HepG2 (cell line): Measurements from ENCODE around the gene GTF3A. TPM values are rescaled to one million over a fixed set of nuclear protein-coding genes. Genes with fewer than 3 reads are reported as not detected.

Experiments
- ATAC-seq: fragments of 200-7000 bp; cut with Tn5 transposase; 3 replicates; pipeline ENCODE4 v1.9.1; 2020; ENCODE audit warnings: mild to moderate bottlenecking, moderate library complexity
- BruUV-seq: library from RNA; stranded (reverse); fragments of 400-500 nt; replicated peaks from 2 replicates; lab custom pipeline; 2021; lab: Mats Ljungman, UMichigan
- CTCF ChIA-PET: fragments of 300-600 bp; formaldehyde crosslinking; extraction: SDS; loops from one replicate; lab custom pipeline; 2021; ENCODE audit warnings: low total read pairs, inconsistent platforms, low intra/inter-chr PET ratio; lab: Yijun Ruan, JAX
- POLR2A ChIA-PET: fragments of 350-600 bp; sonication (Branson Sonifier 250); formaldehyde crosslinking; loops from one replicate; lab custom pipeline; 2020; ENCODE audit warnings: antibody characterized with exemption, inconsistent platforms; lab: Yijun Ruan, JAX
- DNase-seq: peaks from one replicate; pipeline ENCODE4 v3.0.0-alpha.2; 2015; ENCODE audit warnings: low spot score
- FAIRE-seq: peaks from 3 replicates; lab custom pipeline; 2011; peaks lifted over from hg19 to GRCh38; lab: Jason Lieb, UNC
- H2AFZ ChIP-seq: one replicate; pipeline ENCODE4 v1.6.1; 2011; ENCODE audit warnings: low read length, inconsistent platforms
- H3K27ac ChIP-seq: fragments of 300-600 bp; 3 replicates; pipeline ENCODE4 v1.8.0; 2011; ENCODE audit warnings: mixed run types, mild to moderate bottlenecking, mixed read lengths, low read length, inconsistent platforms; ENCODE audit not compliant: insufficient read depth; ENCODE audit errors: extremely low read length
- H3K27me3 ChIP-seq, 2 experiments: fragments of 200-600 bp in 1 of 2; 2 replicates in 1 of 2; 3 replicates in 1 of 2; pipeline versions ENCODE4 v1.6.0 to v1.8.0; 2011; ENCODE audit warnings: low read length in 2 of 2, mild to moderate bottlenecking in 2 of 2, moderate library complexity in 2 of 2, inconsistent platforms in 1 of 2; ENCODE audit not compliant: insufficient read depth in 2 of 2, control insufficient read depth in 1 of 2
- H3K36me3 ChIP-seq, 2 experiments: fragments of 200-600 bp in 1 of 2; replicated peaks in 1 of 2; 2 replicates in 1 of 2; 3 replicates in 1 of 2; pipeline versions ENCODE4 v1.5.1 to v1.8.0; 2011; ENCODE audit warnings: low read length in 2 of 2, inconsistent platforms in 1 of 2; ENCODE audit not compliant: insufficient read depth in 2 of 2, control insufficient read depth in 1 of 2
- H3K4me1 ChIP-seq: 2 replicates; pipeline ENCODE4 v1.5.1; 2012; ENCODE audit warnings: low read length, inconsistent platforms; ENCODE audit not compliant: insufficient read depth
- H3K4me2 ChIP-seq: 2 replicates; pipeline ENCODE4 v1.6.0; 2011; ENCODE audit warnings: low read depth, low read length, inconsistent platforms
- H3K4me3 ChIP-seq, 3 experiments: fragments of 200-600 bp in 1 of 3; sonication (generic), shearing (Covaris generic) in 1 of 3; replicated peaks in 1 of 3; 2 replicates each; pipeline ENCODE4 v1.5.1; 2011 to 2016; ENCODE audit warnings: low read length in 3 of 3, inconsistent platforms in 2 of 3, low read depth in 2 of 3, mild to moderate bottlenecking in 2 of 3, control low read depth in 1 of 3, mixed read lengths in 1 of 3; ENCODE audit not compliant: insufficient read depth in 1 of 3
- H3K79me2 ChIP-seq: one replicate; pipeline ENCODE4 v1.6.1; 2011; ENCODE audit warnings: low read length, inconsistent platforms; ENCODE audit not compliant: insufficient read depth
- H3K9ac ChIP-seq: 2 replicates; pipeline ENCODE4 v1.6.0; 2011; ENCODE audit warnings: mild to moderate bottlenecking, low read depth, low read length, inconsistent platforms; ENCODE audit not compliant: insufficient read depth
- H3K9me3 ChIP-seq: 2 replicates; pipeline ENCODE4 v1.5.1; 2012; ENCODE audit warnings: mild to moderate bottlenecking, low read length
- H4K20me1 ChIP-seq: 2 replicates; pipeline ENCODE4 v1.6.0; 2011; ENCODE audit warnings: inconsistent platforms, mild to moderate bottlenecking, low read length, moderate library complexity; ENCODE audit not compliant: insufficient read depth
- BRD4 ChIP-seq: sonication (generic); formaldehyde crosslinking; IDR thresholded peaks from 2 replicates; pipeline ENCODE4 v1.4.0; 2020; ENCODE audit warnings: missing genetic modification reagents
- DR1 ChIP-seq: sonication (generic); formaldehyde crosslinking; IDR thresholded peaks from 2 replicates; pipeline ENCODE4 v1.8.0; 2021; ENCODE audit warnings: mild to moderate bottlenecking, missing genetic modification reagents, inconsistent platforms
- HOXD1 ChIP-seq: sonication (generic); formaldehyde crosslinking; IDR thresholded peaks from 2 replicates; pipeline ENCODE4 v1.5.0; 2020; ENCODE audit warnings: missing genetic modification reagents
- NR2F6 ChIP-seq, 2 experiments: IDR thresholded peaks; 2 replicates each; pipeline ENCODE4 v1.6.1; 2016; ENCODE audit warnings: antibody characterized with exemption in 1 of 2, mild to moderate bottlenecking in 1 of 2
- POGZ ChIP-seq: sonication (generic); formaldehyde crosslinking; IDR thresholded peaks from 2 replicates; pipeline ENCODE4 v1.4.0; 2020; ENCODE audit warnings: mild to moderate bottlenecking, missing genetic modification reagents
- REPIN1 ChIP-seq: sonication (generic); formaldehyde crosslinking; IDR thresholded peaks from 2 replicates; pipeline ENCODE4 v1.8.0; 2022; ENCODE audit warnings: missing genetic modification reagents, low read depth, mild to moderate bottlenecking, borderline replicate concordance
- THAP11 ChIP-seq: IDR thresholded peaks from 2 replicates; pipeline ENCODE4 v1.6.1; 2016; ENCODE audit warnings: missing biosample characterization, missing genetic modification reagents
- U2AF2 ChIP-seq: fragments of 200-400 bp; formaldehyde crosslinking; IDR thresholded peaks from 2 replicates; pipeline ENCODE4 v1.6.1; 2017; ENCODE audit warnings: low read depth, mild to moderate bottlenecking, low read length
- ZBTB25 ChIP-seq: IDR thresholded peaks from 2 replicates; pipeline ENCODE4 v1.6.1; 2018; ENCODE audit warnings: missing genetic modification reagents
- ZEB1 ChIP-seq: IDR thresholded peaks from 2 replicates; pipeline ENCODE4 v1.6.1; 2012; ENCODE audit warnings: mild to moderate bottlenecking, low read depth, inconsistent platforms; ENCODE audit not compliant: insufficient replicate concordance
- ZFX ChIP-seq: sonication (generic); formaldehyde crosslinking; IDR thresholded peaks from 2 replicates; pipeline ENCODE4 v1.4.0; 2020; ENCODE audit warnings: mild to moderate bottlenecking, low read depth, missing genetic modification reagents, moderate library complexity
- ZNF101 ChIP-seq: sonication (generic); formaldehyde crosslinking; IDR thresholded peaks from 2 replicates; pipeline ENCODE4 v1.4.0; 2020; ENCODE audit warnings: mild to moderate bottlenecking, low read depth, missing genetic modification reagents, borderline replicate concordance
- ZNF280D ChIP-seq: sonication (generic); formaldehyde crosslinking; IDR thresholded peaks from 2 replicates; pipeline ENCODE4 v1.5.1; 2020; ENCODE audit warnings: mild to moderate bottlenecking, missing genetic modification reagents
- ZNF441 ChIP-seq: sonication (generic); formaldehyde crosslinking; IDR thresholded peaks from 2 replicates; pipeline ENCODE4 v1.7.0; 2021; ENCODE audit warnings: missing genetic modification reagents, borderline replicate concordance
- ZNF703 ChIP-seq: sonication (generic); formaldehyde crosslinking; IDR thresholded peaks from 2 replicates; pipeline ENCODE4 v1.5.1; 2020; ENCODE audit warnings: missing genetic modification reagents, mild to moderate bottlenecking, moderate library complexity, borderline replicate concordance
- WGBS: methylation state at CpG from one replicate; pipeline ENCODE4 v1.1.6; 2017; ENCODE audit warnings: low lambda C conversion rate; 5-methylcytosine and 5-hydroxymethylcytosine counted together
- in situ Hi-C: cut with HindIII; loops from 2 replicates; pipeline ENCODE4 v1.10.0; 2017; ENCODE audit warnings: low pct_unique_long_range_greater_than_20kb; ENCODE audit not compliant: extremely low pct_ligation_motif_present
- intact Hi-C: fragments of 100-400 bp; cut with micrococcal nuclease; formaldehyde crosslinking; loops from one replicate; pipeline ENCODE4 v1.10.0; 2022; ENCODE audit not compliant: unreplicated experiment
- polyA plus RNA-seq, 8 experiments: library from polyadenylated mRNA; depleted of rRNA in 3 of 8; stranded (reverse) in 7 of 8; unstranded in 1 of 8; fragments of >200 nt; fragmentation: Illumina TruSeq in 4 of 8; extraction: Trizol in 4 of 8; gene quantifications; 2 replicates each; pipeline versions ENCODE4 v1.2.1 to v1.2.3, GENCODE V29; 2011 to 2016; ENCODE audit warnings: low read depth in 4 of 8, missing spikeins in 1 of 8, mixed read lengths in 1 of 8; ENCODE audit not compliant: insufficient read depth in 1 of 8
- total RNA-seq, 5 experiments: library from RNA; depleted of rRNA; stranded (reverse); fragments of >200 nt; fragmentation: Illumina TruSeq; extraction: Trizol; gene quantifications; 2 replicates each; pipeline ENCODE4 v1.2.3, GENCODE V29; 2016; ENCODE audit warnings: low read depth in 1 of 5
- TF ChIP-seq, protein P1 (sequence below): sonication (generic); formaldehyde crosslinking; IDR thresholded peaks from 2 replicates; pipeline ENCODE4 v1.8.1; 2022; ENCODE audit warnings: low read depth, mild to moderate bottlenecking, missing genetic modification reagents

The GTF3A gene
- total and polyA plus RNA-seq, 2 of the 13 experiments (the other 11 are each of a cell fraction or from before 2014, with no cell fraction given): 42.1 to 176 TPM

DNA sequence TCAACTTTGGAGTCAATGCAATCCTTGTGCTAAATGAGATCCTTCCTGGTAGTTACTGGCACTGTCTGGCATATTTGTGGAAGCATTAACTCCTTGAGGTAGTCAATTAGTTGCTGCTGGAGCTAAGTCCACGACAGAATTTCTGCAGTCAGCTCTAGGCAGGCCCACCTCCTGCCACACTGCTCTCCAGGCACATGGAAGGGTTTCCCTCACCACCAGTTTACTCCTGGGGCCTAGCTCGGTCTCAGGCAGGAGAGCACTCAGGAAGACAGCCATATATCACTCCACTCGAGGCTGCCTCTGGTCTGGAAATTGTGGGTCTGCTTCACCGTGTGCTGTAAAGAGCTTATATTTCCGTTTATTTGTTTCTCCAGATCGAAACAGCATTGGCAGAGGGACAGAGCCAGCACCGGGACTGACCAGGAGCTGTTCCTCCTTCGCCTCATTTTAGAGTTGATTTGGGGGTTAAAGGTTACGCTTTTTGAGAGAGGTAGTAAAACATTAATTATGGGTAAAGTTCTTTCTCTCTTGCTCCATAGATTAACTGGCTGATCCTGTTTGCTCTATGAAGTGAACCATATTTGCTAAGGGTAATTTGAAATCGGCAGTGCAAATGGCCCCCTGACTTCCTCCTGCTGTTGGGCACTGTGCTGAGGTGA lies 20.6 kb upstream of the GTF3A start:
- Histone ChIP-seq H3K27ac (peak overlapping the region; percentile 91), H3K4me1 (peaks cover 65% of the 10 kb centered on the region), H2AFZ (peak overlapping the region; percentile 62), H3K79me2 (no peaks in the 10 kb centered on the region), H3K9ac (peak overlapping the region; percentile 64), H3K36me3 (no peaks in the 10 kb centered on the region), H4K20me1 (no peaks in the 10 kb centered on the region), H3K9me3 (no peaks in the 10 kb centered on the region), H3K4me2 (peak overlapping the region; percentile 68), H3K4me3 (peak overlapping the region in 2 of 3 experiments; percentile 30 to 53; a peak in 4 of 6 replicates), H3K27me3 (no peaks in the 10 kb centered on the region)
- intact Hi-C loops (loop anchor here (1.0 kb wide), 1 partner anchor 21 kb away; no protein-coding TSS in a partner anchor), in situ Hi-C loops (no loop called here)
- WGBS: 0% methylated on average over 8 of the region's 10 CpGs
- POLR2A ChIA-PET: interaction anchor here (0.6 to 3.6 kb wide), 13 partner anchors 9 to 734 kb away, joined by 3 to 38 read pairs (median 4); partner anchors contain the start of genes GTF3A, LNX2, MTIF3 and RASL11A
- CTCF ChIA-PET: no interaction called here
- TSS peak; percentile 99 for BruUV-seq
- ATAC-seq (peak; percentile 87), FAIRE-seq (peak; percentile 95), DNase-seq (peak; percentile 71)
- 0 out of 2 replicates have a peak, but pooled peaks have one; percentile 21 for TF ChIP-seq ZBTB25 (CRISPR knock-in tag)
- TF ChIP-seq ZNF441 (CRISPR knock-in tag): peak; percentile 50; the same call in 1 of the 2 replicates
- 0 out of 2 replicates have a peak, but pooled peaks have one; percentile 5 for TF ChIP-seq DR1 (CRISPR knock-in tag)
- TF ChIP-seq ZNF703 (CRISPR knock-in tag): peak; percentile 66; the same call in 1 of the 2 replicates
- no peak; the same call in 1 of the 2 replicates for TF ChIP-seq BRD4 (CRISPR knock-in tag)
- no peak for TF ChIP-seq HOXD1 (CRISPR knock-in tag)
- TF ChIP-seq NR2F6 (IDR thresholded peaks at IDR 0.05): peak; percentile 87
- peak; percentile 60 for TF ChIP-seq NR2F6 (CRISPR knock-in tag; IDR thresholded peaks at IDR 0.05)
- TF ChIP-seq THAP11 (CRISPR knock-in tag): no peak; the same call in 1 of the 2 replicates
- peak; percentile 95 for TF ChIP-seq ZFX (CRISPR knock-in tag)
- no peak for TF ChIP-seq POGZ (CRISPR knock-in tag)
- no peak for TF ChIP-seq ZEB1
- TF ChIP-seq, protein P1, sequence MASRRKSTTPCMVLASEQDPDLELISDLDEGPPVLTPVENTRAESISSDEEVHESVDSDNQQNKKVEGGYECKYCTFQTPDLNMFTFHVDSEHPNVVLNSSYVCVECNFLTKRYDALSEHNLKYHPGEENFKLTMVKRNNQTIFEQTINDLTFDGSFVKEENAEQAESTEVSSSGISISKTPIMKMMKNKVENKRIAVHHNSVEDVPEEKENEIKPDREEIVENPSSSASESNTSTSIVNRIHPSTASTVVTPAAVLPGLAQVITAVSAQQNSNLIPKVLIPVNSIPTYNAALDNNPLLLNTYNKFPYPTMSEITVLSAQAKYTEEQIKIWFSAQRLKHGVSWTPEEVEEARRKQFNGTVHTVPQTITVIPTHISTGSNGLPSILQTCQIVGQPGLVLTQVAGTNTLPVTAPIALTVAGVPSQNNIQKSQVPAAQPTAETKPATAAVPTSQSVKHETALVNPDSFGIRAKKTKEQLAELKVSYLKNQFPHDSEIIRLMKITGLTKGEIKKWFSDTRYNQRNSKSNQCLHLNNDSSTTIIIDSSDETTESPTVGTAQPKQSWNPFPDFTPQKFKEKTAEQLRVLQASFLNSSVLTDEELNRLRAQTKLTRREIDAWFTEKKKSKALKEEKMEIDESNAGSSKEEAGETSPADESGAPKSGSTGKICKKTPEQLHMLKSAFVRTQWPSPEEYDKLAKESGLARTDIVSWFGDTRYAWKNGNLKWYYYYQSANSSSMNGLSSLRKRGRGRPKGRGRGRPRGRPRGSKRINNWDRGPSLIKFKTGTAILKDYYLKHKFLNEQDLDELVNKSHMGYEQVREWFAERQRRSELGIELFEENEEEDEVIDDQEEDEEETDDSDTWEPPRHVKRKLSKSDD (CRISPR knock-in tag): 0 out of 2 replicates have a peak, but pooled peaks have one; percentile 25
- TF ChIP-seq REPIN1: no peak
- TF ChIP-seq ZNF101 (CRISPR knock-in tag): no peak; the same call in 1 of the 2 replicates
- TF ChIP-seq ZNF280D (CRISPR knock-in tag): peak; percentile 62; the same call in 1 of the 2 replicates
- TF ChIP-seq U2AF2: no peak
